H1 (cell line): ENCODE results near the gene PNPLA1. TPM values are rescaled to one million over a fixed set of nuclear protein-coding genes. Genes with fewer than 3 reads are reported as not detected.

Experiments used
- CTCF ChIA-PET: fragments of 300-600 bp; sonication (Branson Sonifier 250); formaldehyde crosslinking; loops from one replicate; lab custom pipeline; 2021; ENCODE audit not compliant: partially characterized antibody; lab: Charles Lee
- POLR2A ChIA-PET: fragments of 300-600 bp; sonication (Branson Sonifier 250); formaldehyde crosslinking; loops from one replicate; lab custom pipeline; 2021; ENCODE audit warnings: inconsistent platforms; ENCODE audit not compliant: partially characterized antibody; lab: Charles Lee
- DNase-seq, 2 experiments: peaks; one replicate each; pipeline versions ENCODE4 v3.0.0 to v3.0.0-alpha.2; 2010 to 2022; ENCODE audit warnings: low spot score in 2 of 2, low read depth in 1 of 2, mixed read lengths in 1 of 2
- FAIRE-seq: peaks from 2 replicates; lab custom pipeline; 2011; peaks lifted over from hg19 to GRCh38; lab: Jason Lieb, UNC
- H2AFZ ChIP-seq: 2 replicates; pipeline ENCODE4 v1.8.1; 2012; ENCODE audit warnings: low read length, inconsistent platforms
- H2AK5ac ChIP-seq: 2 replicates; pipeline ENCODE4 v1.6.1; 2013; ENCODE audit warnings: low read depth, low read length
- H2BK120ac ChIP-seq: replicated peaks from 2 replicates; pipeline ENCODE3; 2013; ENCODE audit warnings: low read depth, low read length, inconsistent platforms
- H2BK12ac ChIP-seq: 2 replicates; pipeline ENCODE4 v1.6.1; 2013; ENCODE audit warnings: low read depth, low read length
- H2BK15ac ChIP-seq: 2 replicates; pipeline ENCODE4 v1.6.1; 2013; ENCODE audit warnings: low read length
- H2BK20ac ChIP-seq: 2 replicates; pipeline ENCODE4 v1.6.1; 2013; ENCODE audit warnings: low read length
- H2BK5ac ChIP-seq: 2 replicates; pipeline ENCODE4 v1.6.1; 2013; ENCODE audit warnings: low read depth, low read length
- H3K14ac ChIP-seq: 2 replicates; pipeline ENCODE4 v1.6.1; 2013; ENCODE audit warnings: inconsistent platforms; ENCODE audit not compliant: insufficient read length
- H3K18ac ChIP-seq: 2 replicates; pipeline ENCODE4 v1.6.1; 2013; ENCODE audit warnings: low read length; ENCODE audit errors: extremely low read depth
- H3K23ac ChIP-seq: 2 replicates; pipeline ENCODE4 v1.6.1; 2013; ENCODE audit warnings: inconsistent platforms; ENCODE audit not compliant: insufficient read length
- H3K23me2 ChIP-seq: 2 replicates; pipeline ENCODE4 v1.6.1; 2013; ENCODE audit warnings: low read depth, low read length
- H3K27ac ChIP-seq: 2 replicates; pipeline ENCODE4 v1.6.1; 2011; ENCODE audit warnings: low read depth, low read length, inconsistent platforms
- H3K27me3 ChIP-seq, 4 experiments: replicated peaks in 1 of 4; 1 replicate in 1 of 4; 2 replicates in 3 of 4; pipeline versions ENCODE4 v1.6.1 to v1.8.1; 2011 to 2013; ENCODE audit warnings: low read length in 3 of 4, mild to moderate bottlenecking in 3 of 4, inconsistent platforms in 2 of 4, mixed read lengths in 2 of 4, moderate library complexity in 1 of 4; ENCODE audit not compliant: control insufficient read depth in 3 of 4, insufficient read depth in 3 of 4; ENCODE audit errors: extremely low read depth in 1 of 4
- H3K36me3 ChIP-seq, 4 experiments: 2 replicates each; pipeline versions ENCODE4 v1.6.1 to v1.8.1; 2011 to 2013; ENCODE audit warnings: mild to moderate bottlenecking in 4 of 4, low read length in 3 of 4, moderate library complexity in 2 of 4, control low read depth in 1 of 4, inconsistent platforms in 1 of 4; ENCODE audit not compliant: insufficient read depth in 4 of 4, control insufficient read depth in 2 of 4
- H3K4ac ChIP-seq: replicated peaks from 2 replicates; pipeline ENCODE3; 2013; ENCODE audit warnings: low read length, low read depth, mixed read lengths, inconsistent platforms; ENCODE audit not compliant: insufficient read length
- H3K4me1 ChIP-seq, 4 experiments: replicated peaks in 1 of 4; 1 replicate in 1 of 4; 2 replicates in 3 of 4; pipeline versions ENCODE4 v1.6.1 to v1.8.1; 2011 to 2013; ENCODE audit warnings: low read length in 3 of 4, inconsistent platforms in 2 of 4, mixed read lengths in 1 of 4; ENCODE audit not compliant: insufficient read depth in 4 of 4, control insufficient read depth in 3 of 4
- H3K4me2 ChIP-seq, 2 experiments: 2 replicates each; pipeline versions ENCODE4 v1.6.1 to v1.8.1; 2011 to 2013; ENCODE audit warnings: low read depth in 2 of 2, low read length in 2 of 2, control low read depth in 1 of 2, inconsistent platforms in 1 of 2, mild to moderate bottlenecking in 1 of 2; ENCODE audit not compliant: insufficient read depth in 1 of 2
- H3K4me3 ChIP-seq, 4 experiments: fragments of 200-600, 300-600 bp in 1 of 4; sonication (generic), shearing (Covaris generic), sonication (Bioruptor Twin) in 1 of 4; 2 replicates each; pipeline versions ENCODE4 v1.5.1 to v1.8.1; 2011 to 2016; ENCODE audit warnings: low read length in 4 of 4, low read depth in 3 of 4, control low read depth in 2 of 4, inconsistent platforms in 2 of 4, mild to moderate bottlenecking in 2 of 4, mixed read lengths in 1 of 4, moderate library complexity in 1 of 4; ENCODE audit not compliant: insufficient read depth in 2 of 4; ENCODE audit errors: extremely low read depth in 1 of 4
- H3K56ac ChIP-seq: replicated peaks from 2 replicates; pipeline ENCODE3; 2013; ENCODE audit warnings: low read depth, mild to moderate bottlenecking, mixed read lengths, low read length, inconsistent platforms; ENCODE audit not compliant: insufficient read length
- H3K79me1 ChIP-seq: 2 replicates; pipeline ENCODE4 v1.6.1; 2013; ENCODE audit warnings: low read depth, low read length, control low read depth
- H3K79me2 ChIP-seq, 2 experiments: 2 replicates each; pipeline versions ENCODE4 v1.6.1 to v1.8.1; 2012 to 2013; ENCODE audit warnings: low read length in 2 of 2, mild to moderate bottlenecking in 2 of 2, inconsistent platforms in 1 of 2; ENCODE audit not compliant: insufficient read depth in 2 of 2, control insufficient read depth in 1 of 2
- H3K9ac ChIP-seq, 4 experiments: replicated peaks in 1 of 4; 1 replicate in 1 of 4; 2 replicates in 3 of 4; pipeline versions ENCODE4 v1.6.1 to v1.8.1; 2011 to 2013; ENCODE audit warnings: low read depth in 3 of 4, low read length in 3 of 4, control low read depth in 2 of 4, mild to moderate bottlenecking in 2 of 4, moderate library complexity in 2 of 4, inconsistent platforms in 1 of 4; ENCODE audit errors: extremely low read depth in 1 of 4
- H3K9me3 ChIP-seq, 2 experiments: 2 replicates each; pipeline versions ENCODE4 v1.6.1 to v1.8.1; 2012 to 2013; ENCODE audit warnings: mild to moderate bottlenecking in 2 of 2, moderate library complexity in 2 of 2, control low read depth in 1 of 2, inconsistent platforms in 1 of 2, low read depth in 1 of 2, low read length in 1 of 2, mixed read lengths in 1 of 2; ENCODE audit not compliant: insufficient read depth in 2 of 2
- H4K20me1 ChIP-seq, 2 experiments: replicated peaks in 1 of 2; 2 replicates each; pipeline versions ENCODE3 to v1.8.1; 2011 to 2013; ENCODE audit warnings: inconsistent platforms in 2 of 2, low read length in 2 of 2, mild to moderate bottlenecking in 1 of 2; ENCODE audit not compliant: insufficient read depth in 2 of 2, control insufficient read depth in 1 of 2
- H4K5ac ChIP-seq: 2 replicates; pipeline ENCODE4 v1.6.1; 2013; ENCODE audit warnings: low read length, low read depth, mixed read lengths, inconsistent platforms; ENCODE audit not compliant: insufficient read length
- H4K8ac ChIP-seq: 2 replicates; pipeline ENCODE4 v1.8.0; 2013; ENCODE audit warnings: mild to moderate bottlenecking, moderate library complexity, low read length, inconsistent platforms; ENCODE audit not compliant: insufficient read depth; ENCODE audit errors: extremely low read depth
- H4K91ac ChIP-seq: replicated peaks from 2 replicates; pipeline ENCODE3; 2013; ENCODE audit warnings: low read length, mixed read lengths, inconsistent platforms; ENCODE audit not compliant: insufficient read length
- CREB1 ChIP-seq: IDR thresholded peaks from 2 replicates; pipeline ENCODE4 v1.6.1; 2012; ENCODE audit warnings: inconsistent platforms
- KDM5A ChIP-seq: fragments of 200-600 bp; IDR thresholded peaks from 2 replicates; pipeline ENCODE4 v1.7.1; 2012; ENCODE audit warnings: mild to moderate bottlenecking, low read length, inconsistent platforms, mixed read lengths
- RAD21 ChIP-seq, 2 experiments: IDR thresholded peaks in 1 of 2; conservative IDR thresholded peaks in 1 of 2; 2 replicates each; pipeline ENCODE4 v1.6.1; 2011; ENCODE audit warnings: low read depth in 2 of 2, low read length in 2 of 2, improper control_type of control experiment in 1 of 2, inconsistent platforms in 1 of 2, mild to moderate bottlenecking in 1 of 2, moderate library complexity in 1 of 2
- RNF2 ChIP-seq: fragments of 200-900, 300-1000 bp; sonication (generic); IDR thresholded peaks from 2 replicates; pipeline ENCODE4 v1.7.1; 2016; ENCODE audit warnings: borderline replicate concordance, low read depth, mild to moderate bottlenecking, antibody characterized with exemption, low read length; ENCODE audit not compliant: poor library complexity, severe bottlenecking; ENCODE audit errors: missing control alignments
- SP4 ChIP-seq: IDR thresholded peaks from 2 replicates; pipeline ENCODE4 v1.6.1; 2012; ENCODE audit warnings: low read length, inconsistent platforms
- SRF ChIP-seq: IDR thresholded peaks from 2 replicates; pipeline ENCODE4 v1.6.1; 2011; ENCODE audit warnings: mild to moderate bottlenecking, low read depth, low read length, moderate library complexity
- ZNF274 ChIP-seq: IDR thresholded peaks from 2 replicates; pipeline ENCODE4 v1.7.0; 2012; ENCODE audit warnings: low read length, borderline replicate concordance; ENCODE audit errors: extremely low read depth
- WGBS, 2 experiments: shearing (Covaris generic) in 1 of 2; methylation state at CpG; one replicate each; pipeline versions ENCODE4 v1.1.6 to v1.1.7; 2013 to 2015; ENCODE audit warnings: low lambda C conversion rate in 2 of 2, mixed read lengths in 2 of 2, inconsistent platforms in 1 of 2, low coverage in 1 of 2, missing lambda C conversion rate in 1 of 2; ENCODE audit not compliant: insufficient replicate concordance in 2 of 2, insufficient coverage in 1 of 2, insufficient read length in 1 of 2; ENCODE audit errors: extremely low coverage in 1 of 2, missing lambda C conversion rate in 1 of 2; 5-methylcytosine and 5-hydroxymethylcytosine counted together
- polyA plus RNA-seq, 7 experiments: library from polyadenylated mRNA; depleted of rRNA in 3 of 7; stranded (reverse) in 5 of 7; unstranded in 2 of 7; fragments of >200 nt in 5 of 7; fragments of 200-250 nt in 2 of 7; gene quantifications; 1 replicate in 5 of 7; 2 replicates in 1 of 7; 4 replicates in 1 of 7; pipeline versions ENCODE4 v1.2.1 to v1.2.3, GENCODE V29; 2011 to 2013; ENCODE audit warnings: missing spikeins in 2 of 7, mixed read lengths in 2 of 7
- total RNA-seq: library from RNA; stranded (reverse); fragmentation: NEBNext Ultra II Directional; extraction: Animal tissue kit (Norgen Biotek cat#: 25700); gene quantifications from 2 replicates; pipeline ENCODE4 v1.2.1, GENCODE V29; 2021
- TF ChIP-seq, protein P1 (sequence below), 3 experiments: IDR thresholded peaks; 1 replicate in 2 of 3; 2 replicates in 1 of 3; pipeline versions ENCODE4 v1.5.1 to v1.6.1; 2011; ENCODE audit warnings: low read length in 3 of 3, mild to moderate bottlenecking in 3 of 3, inconsistent platforms in 2 of 3, low read depth in 1 of 3, moderate library complexity in 1 of 3; ENCODE audit not compliant: insufficient read depth in 1 of 3; ENCODE audit errors: control extremely low read depth in 1 of 3

The PNPLA1 gene
- total and polyA plus RNA-seq, 2 of the 8 experiments (the other 6 are each of a cell fraction or from before 2014, with no cell fraction given): not detected

DNA sequence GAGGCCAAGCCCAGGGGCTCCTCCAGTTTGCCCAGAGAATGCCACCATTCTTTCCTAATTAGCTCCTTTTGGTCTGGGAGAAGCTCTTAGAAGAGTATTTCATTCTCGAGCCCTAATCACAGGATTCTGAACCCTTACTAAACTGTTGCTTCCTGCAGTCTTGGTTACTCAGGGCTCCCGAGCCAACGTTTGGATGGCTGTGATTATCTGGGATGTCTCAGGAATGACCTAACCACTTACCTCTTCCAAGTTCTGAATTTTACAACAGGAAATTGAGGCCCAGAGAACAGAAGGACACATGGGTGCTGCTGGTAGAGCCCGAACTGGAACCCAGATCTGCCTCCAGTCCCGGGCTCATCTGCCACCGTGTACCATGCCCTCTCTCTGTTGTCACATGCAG is 22.2 kb upstream of the PNPLA1 start:
- no peak overlapping the region for H2BK5ac ChIP-seq
- POLR2A ChIA-PET: no interaction called here

More for the DNA sequence above, 22.2 kb upstream of the PNPLA1 start:
- WGBS, 2 experiments: 86% methylated on average over 6 of the region's 6 CpGs; no CpG with 5 or more reads in 1 of the 2 experiments
- Histone ChIP-seq H4K91ac (no peak overlapping the region), H2BK120ac (no peak overlapping the region), H3K9me3 (no peaks in the 10 kb centered on the region)
- no peak for TF ChIP-seq RNF2
- TF ChIP-seq, protein P1, sequence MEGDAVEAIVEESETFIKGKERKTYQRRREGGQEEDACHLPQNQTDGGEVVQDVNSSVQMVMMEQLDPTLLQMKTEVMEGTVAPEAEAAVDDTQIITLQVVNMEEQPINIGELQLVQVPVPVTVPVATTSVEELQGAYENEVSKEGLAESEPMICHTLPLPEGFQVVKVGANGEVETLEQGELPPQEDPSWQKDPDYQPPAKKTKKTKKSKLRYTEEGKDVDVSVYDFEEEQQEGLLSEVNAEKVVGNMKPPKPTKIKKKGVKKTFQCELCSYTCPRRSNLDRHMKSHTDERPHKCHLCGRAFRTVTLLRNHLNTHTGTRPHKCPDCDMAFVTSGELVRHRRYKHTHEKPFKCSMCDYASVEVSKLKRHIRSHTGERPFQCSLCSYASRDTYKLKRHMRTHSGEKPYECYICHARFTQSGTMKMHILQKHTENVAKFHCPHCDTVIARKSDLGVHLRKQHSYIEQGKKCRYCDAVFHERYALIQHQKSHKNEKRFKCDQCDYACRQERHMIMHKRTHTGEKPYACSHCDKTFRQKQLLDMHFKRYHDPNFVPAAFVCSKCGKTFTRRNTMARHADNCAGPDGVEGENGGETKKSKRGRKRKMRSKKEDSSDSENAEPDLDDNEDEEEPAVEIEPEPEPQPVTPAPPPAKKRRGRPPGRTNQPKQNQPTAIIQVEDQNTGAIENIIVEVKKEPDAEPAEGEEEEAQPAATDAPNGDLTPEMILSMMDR (IDR thresholded peaks at IDR 0.05; ENCODE audit: control extremely low read depth in 1 of 3, insufficient read depth in 1 of 3, low read depth in 1 of 3, low read length in 3 of 3): no peak
- no peak for TF ChIP-seq RAD21 (IDR thresholded peaks at IDR 0.05 in 1 of 2, conservative IDR thresholded peaks at IDR 0.05 in 1 of 2; ENCODE audit: low read depth in 2 of 2, low read length in 2 of 2)
- TF ChIP-seq ZNF274: no peak
- TF ChIP-seq CREB1: no peak
- no peak for TF ChIP-seq SP4
- no peak for TF ChIP-seq SRF
- TF ChIP-seq KDM5A: no peak
- TF ChIP-seq, all 59 proteins: peak for 0
- Histone ChIP-seq H3K23ac (no peak overlapping the region), H3K79me1 (no peaks in the 10 kb centered on the region), H3K27me3 (no peaks in the 10 kb centered on the region; a peak in 1 of 7 replicates), H4K20me1 (no peaks in the 10 kb centered on the region), H3K4me3 (no peak overlapping the region), H3K56ac (no peak overlapping the region), H2BK15ac (no peak overlapping the region), H3K4me2 (no peak overlapping the region), H3K4ac (no peak overlapping the region), H4K8ac (no peak overlapping the region), H3K4me1 (peaks cover 6 to 16% (median 12%) of the 10 kb centered on the region in 4 experiments), H3K36me3 (no peaks in the 10 kb centered on the region), H2AK5ac (no peak overlapping the region), H3K9ac (no peak overlapping the region), H2BK20ac (no peak overlapping the region), H3K79me2 (no peaks in the 10 kb centered on the region), H3K27ac (no peak overlapping the region), H3K18ac (no peak overlapping the region), H3K14ac (no peak overlapping the region), H2AFZ (no peak overlapping the region), H4K5ac (no peak overlapping the region), H2BK12ac (no peak overlapping the region), H3K23me2 (peaks cover 2% of the 10 kb centered on the region)
- CTCF ChIA-PET: no interaction called here
- FAIRE-seq (no peak), DNase-seq (no peak)
